Lower lobe of right lung (tissue), 2 donors: ENCODE data around the gene RORC. TPM values are rescaled to one million over a fixed set of nuclear protein-coding genes. Genes with fewer than 3 reads are reported as not detected.

Source experiments
- ATAC-seq, 2 donors: fragments of 200-7000 bp; cut with Tn5 transposase; one replicate each; pipeline ENCODE4 v1.9.1; 2020 to 2022; ENCODE audit warnings: mild to moderate bottlenecking in 2 of 2, moderate library complexity in 2 of 2
- DNase-seq: peaks from one replicate; pipeline ENCODE4 v3.0.0-alpha.2; 2020
- H3K27ac ChIP-seq: fragments of 200-600 bp; one replicate; pipeline ENCODE4 v1.8.0; 2022
- H3K27me3 ChIP-seq: fragments of 200-600 bp; one replicate; pipeline ENCODE4 v1.8.0; 2022; ENCODE audit warnings: low read depth
- H3K36me3 ChIP-seq: fragments of 200-600 bp; one replicate; pipeline ENCODE4 v1.8.0; 2022; ENCODE audit warnings: mild to moderate bottlenecking
- H3K4me1 ChIP-seq: fragments of 200-600 bp; one replicate; pipeline ENCODE4 v1.8.0; 2022
- H3K4me3 ChIP-seq: fragments of 200-600 bp; one replicate; pipeline ENCODE4 v1.8.0; 2022; ENCODE audit warnings: mild to moderate bottlenecking
- H3K9me3 ChIP-seq: fragments of 200-600 bp; one replicate; pipeline ENCODE4 v1.8.0; 2022
- CTCF ChIP-seq: fragments of 200-600 bp; IDR thresholded peaks from one replicate; pipeline ENCODE4 v1.8.0; 2022; ENCODE audit warnings: antibody characterized with exemption, mild to moderate bottlenecking
- intact Hi-C: fragments of 100-400 bp; cut with DNase I; formaldehyde crosslinking; loops from one replicate; pipeline ENCODE4 v1.11.0; 2022
- total RNA-seq: library from RNA; stranded (reverse); fragmentation: NEBNext Ultra II Directional; extraction: Animal tissue kit (Norgen Biotek cat#: 25700); gene quantifications from one replicate; pipeline ENCODE4 v1.2.1, GENCODE V29; 2021
- donor health status: DM: no; HTN: yes; CAD: no; lungs with severe emphysema.

Gene RORC
- total RNA-seq, 1 donor from 2014 or later, result 21.7 TPM

GRCh38 chr1:151814971-151815545, 16.5 kb downstream of the RORC start:
- Histone ChIP-seq H3K4me3 (no peak overlapping the region), H3K36me3 (peaks cover 13% of the 10 kb centered on the region), H3K4me1 (no peaks in the 10 kb centered on the region), H3K27ac (no peak overlapping the region), H3K27me3 (no peaks in the 10 kb centered on the region), H3K9me3 (no peaks in the 10 kb centered on the region)
- TF ChIP-seq CTCF, result no peak
- DNase-seq (no peak), ATAC-seq (no peak)
- intact Hi-C loops, result no loop called here

- DNase-seq (no peak), ATAC-seq (no peak)
- Histone ChIP-seq H3K27ac (no peak overlapping the region), H3K4me1 (no peaks in the 10 kb centered on the region), H3K4me3 (no peak overlapping the region), H3K27me3 (no peaks in the 10 kb centered on the region), H3K9me3 (no peaks in the 10 kb centered on the region), H3K36me3 (peaks cover 13% of the 10 kb centered on the region)
- no peak for TF ChIP-seq CTCF
- intact Hi-C loops, result no loop called here
These were observed 17.2 kb downstream of the RORC start for GRCh38 chr1:151814426-151814825.

GRCh38 chr1:151813271-151813977, 18.2 kb downstream of the RORC start:
- intact Hi-C loops, result no loop called here

GRCh38 chr1:151811181-151811580, 20.4 kb downstream of the RORC start:
- Histone ChIP-seq H3K36me3 (peaks cover 7% of the 10 kb centered on the region), H3K4me1 (no peaks in the 10 kb centered on the region), H3K9me3 (no peaks in the 10 kb centered on the region), H3K27ac (no peak overlapping the region), H3K27me3 (no peaks in the 10 kb centered on the region), H3K4me3 (no peak overlapping the region)
- DNase-seq, result no peak
- intact Hi-C loops, result no loop called here
- no peak for TF ChIP-seq CTCF
- ATAC-seq, result no peak

More at GRCh38 chr1:151813271-151813977, 18.2 kb downstream of the RORC start:
- H3K27ac ChIP-seq, result no peak overlapping the region
- H3K36me3 ChIP-seq, result peaks cover 13% of the 10 kb centered on the region
- no peaks in the 10 kb centered on the region for H3K9me3 ChIP-seq
- H3K4me3 ChIP-seq, result no peak overlapping the region
- H3K4me1 ChIP-seq, result no peaks in the 10 kb centered on the region
- TF ChIP-seq CTCF, result no peak
- no peak for DNase-seq
- no peak for ATAC-seq
- H3K27me3 ChIP-seq, result no peaks in the 10 kb centered on the region

- Histone ChIP-seq H3K36me3 (peaks cover 1% of the 10 kb centered on the region), H3K27me3 (no peaks in the 10 kb centered on the region), H3K4me1 (no peaks in the 10 kb centered on the region), H3K9me3 (no peaks in the 10 kb centered on the region), H3K27ac (no peak overlapping the region), H3K4me3 (no peak overlapping the region)
- intact Hi-C loops, result no loop called here
- no peak for TF ChIP-seq CTCF
- DNase-seq (no peak), ATAC-seq (no peak)
These were observed 21.5 kb downstream of the RORC start for GRCh38 chr1:151809985-151810556.
